Breast epithelium (tissue), 4 donors: Measurements from ENCODE around the gene ESAM. TPM values are rescaled to one million over a fixed set of nuclear protein-coding genes. Genes with fewer than 3 reads are reported as not detected.
"Not testable (repeated sequence)": the region's sequence is repeated elsewhere in the genome, so short reads cannot be mapped to it uniquely, and the experiment has no call there.

Experiments
- DNase-seq, 2 donors: peaks; one replicate each; pipeline ENCODE4 v3.0.0-alpha.2; 2019; ENCODE audit warnings: low spot score in 2 of 2
- H3K27ac ChIP-seq, 2 donors: fragments of 200-600 bp; sonication (generic) in 1 of 2; one replicate each; pipeline ENCODE4 v1.5.1; 2016 to 2019; ENCODE audit warnings: mild to moderate bottlenecking in 1 of 2
- H3K27me3 ChIP-seq, 2 donors: fragments of 200-600 bp; sonication (generic) in 1 of 2; one replicate each; pipeline versions ENCODE4 v1.5.1 to v1.6.0; 2017 to 2019; ENCODE audit warnings: control low read depth in 1 of 2, mild to moderate bottlenecking in 1 of 2
- H3K36me3 ChIP-seq: fragments of 200-600 bp; one replicate; pipeline ENCODE4 v1.5.1; 2019
- H3K4me1 ChIP-seq, 2 donors: fragments of 200-600 bp; sonication (generic); one replicate each; pipeline ENCODE4 v1.5.1; 2016 to 2019; ENCODE audit warnings: control low read depth in 1 of 2
- H3K4me3 ChIP-seq, 3 donors: fragments of 200-600 bp; sonication (generic); 1 replicate in 2 of 3; 2 replicates in 1 of 3; pipeline ENCODE4 v1.5.1; 2016 to 2019; ENCODE audit warnings: mild to moderate bottlenecking in 3 of 3, moderate library complexity in 2 of 3
- H3K9me3 ChIP-seq, 2 donors: fragments of 200-600 bp; sonication (generic) in 1 of 2; one replicate each; pipeline ENCODE4 v1.5.1; 2016 to 2019; ENCODE audit warnings: control low read depth in 1 of 2
- POLR2A ChIP-seq: fragments of 450-650 bp; IDR thresholded peaks from one replicate; pipeline ENCODE4 v1.6.1; 2016; ENCODE audit warnings: antibody characterized with exemption, mild to moderate bottlenecking, moderate library complexity
- POLR2AphosphoS5 ChIP-seq, 3 donors: sonication (generic); formaldehyde crosslinking; IDR thresholded peaks; one replicate each; pipeline ENCODE4 v1.6.1; 2017; ENCODE audit warnings: antibody characterized with exemption in 3 of 3
- intact Hi-C: fragments of 100-400 bp; cut with DNase I; formaldehyde crosslinking; loops from one replicate; pipeline ENCODE4 v1.15.1; 2023; ENCODE audit warnings: low total_unique reads
- total RNA-seq, 3 donors: library from RNA; depleted of rRNA; stranded (reverse); fragments of >200 nt; gene quantifications; one replicate each; pipeline ENCODE4 v1.1.0, GENCODE V29; 2016
- TF ChIP-seq, protein P1 (sequence below), 3 donors: fragments of 450-650 bp; IDR thresholded peaks; one replicate each; pipeline ENCODE4 v1.5.1; 2016 to 2017; ENCODE audit warnings: antibody characterized with exemption in 3 of 3, mild to moderate bottlenecking in 3 of 3, moderate library complexity in 3 of 3

Gene ESAM
- total RNA-seq, 3 donors from 2014 or later, result 11.6 to 38.7 (median 19.8) TPM

DNA sequence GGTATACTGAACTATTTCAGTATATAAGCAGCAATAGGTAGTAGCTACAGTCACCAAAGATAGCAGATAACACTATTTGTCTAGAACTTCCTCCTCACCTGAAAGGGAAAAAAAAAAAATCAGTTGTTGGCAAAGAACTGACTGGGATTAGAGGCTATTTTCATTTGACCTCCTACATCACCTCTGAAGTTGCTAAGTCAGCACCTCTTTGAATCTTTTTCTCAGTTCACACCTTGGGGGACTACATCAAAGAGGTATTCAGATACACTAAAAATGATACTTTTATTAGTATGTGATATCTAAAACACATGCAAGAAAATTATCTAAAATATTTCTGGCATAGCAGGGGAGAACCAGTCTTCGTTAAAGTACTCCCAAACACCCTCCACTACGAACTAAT, 22.0 kb upstream of the ESAM start:
- intact Hi-C loops, result no loop called here
- TF ChIP-seq POLR2AphosphoS5 (IDR thresholded peaks at IDR 0.05) (no peak), POLR2A (no peak)
- TF ChIP-seq, protein P1, sequence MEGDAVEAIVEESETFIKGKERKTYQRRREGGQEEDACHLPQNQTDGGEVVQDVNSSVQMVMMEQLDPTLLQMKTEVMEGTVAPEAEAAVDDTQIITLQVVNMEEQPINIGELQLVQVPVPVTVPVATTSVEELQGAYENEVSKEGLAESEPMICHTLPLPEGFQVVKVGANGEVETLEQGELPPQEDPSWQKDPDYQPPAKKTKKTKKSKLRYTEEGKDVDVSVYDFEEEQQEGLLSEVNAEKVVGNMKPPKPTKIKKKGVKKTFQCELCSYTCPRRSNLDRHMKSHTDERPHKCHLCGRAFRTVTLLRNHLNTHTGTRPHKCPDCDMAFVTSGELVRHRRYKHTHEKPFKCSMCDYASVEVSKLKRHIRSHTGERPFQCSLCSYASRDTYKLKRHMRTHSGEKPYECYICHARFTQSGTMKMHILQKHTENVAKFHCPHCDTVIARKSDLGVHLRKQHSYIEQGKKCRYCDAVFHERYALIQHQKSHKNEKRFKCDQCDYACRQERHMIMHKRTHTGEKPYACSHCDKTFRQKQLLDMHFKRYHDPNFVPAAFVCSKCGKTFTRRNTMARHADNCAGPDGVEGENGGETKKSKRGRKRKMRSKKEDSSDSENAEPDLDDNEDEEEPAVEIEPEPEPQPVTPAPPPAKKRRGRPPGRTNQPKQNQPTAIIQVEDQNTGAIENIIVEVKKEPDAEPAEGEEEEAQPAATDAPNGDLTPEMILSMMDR (IDR thresholded peaks at IDR 0.05), result no peak
- H3K27me3 ChIP-seq, result no peaks in the 10 kb centered on the region
- no peaks in the 10 kb centered on the region for H3K4me1 ChIP-seq
- H3K4me3 ChIP-seq, result no peak overlapping the region
- no peaks in the 10 kb centered on the region for H3K9me3 ChIP-seq
- H3K27ac ChIP-seq, result no peak overlapping the region
- no peaks in the 10 kb centered on the region for H3K36me3 ChIP-seq
- no peak for DNase-seq

DNA sequence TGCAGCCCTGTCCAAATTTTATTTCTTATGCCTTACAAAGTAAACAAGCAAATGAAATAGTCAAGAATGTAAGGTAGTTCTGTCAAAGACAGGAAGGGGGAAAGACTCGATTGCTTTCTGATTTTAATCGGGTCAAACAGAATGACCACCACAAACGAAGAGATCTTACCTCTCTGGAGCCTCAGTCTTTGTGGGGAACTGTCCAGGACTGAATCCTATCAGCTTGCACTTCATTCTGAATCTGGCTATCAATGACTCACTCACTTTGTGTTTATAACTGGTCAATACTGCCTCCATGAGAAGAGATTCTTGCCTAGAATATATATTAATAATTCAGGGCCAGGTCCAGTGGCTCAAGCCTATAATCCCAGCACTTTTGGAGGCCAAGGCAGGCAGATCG, 20.9 kb upstream of the ESAM start:
- DNase-seq, result no peak
- Histone ChIP-seq H3K4me1 (no peaks in the 10 kb centered on the region), H3K27ac (no peak overlapping the region), H3K9me3 (no peaks in the 10 kb centered on the region), H3K27me3 (no peaks in the 10 kb centered on the region), H3K4me3 (no peak overlapping the region), H3K36me3 (no peaks in the 10 kb centered on the region)
- TF ChIP-seq, protein P1 (IDR thresholded peaks at IDR 0.05), result no peak
- intact Hi-C loops, result no loop called here

DNA sequence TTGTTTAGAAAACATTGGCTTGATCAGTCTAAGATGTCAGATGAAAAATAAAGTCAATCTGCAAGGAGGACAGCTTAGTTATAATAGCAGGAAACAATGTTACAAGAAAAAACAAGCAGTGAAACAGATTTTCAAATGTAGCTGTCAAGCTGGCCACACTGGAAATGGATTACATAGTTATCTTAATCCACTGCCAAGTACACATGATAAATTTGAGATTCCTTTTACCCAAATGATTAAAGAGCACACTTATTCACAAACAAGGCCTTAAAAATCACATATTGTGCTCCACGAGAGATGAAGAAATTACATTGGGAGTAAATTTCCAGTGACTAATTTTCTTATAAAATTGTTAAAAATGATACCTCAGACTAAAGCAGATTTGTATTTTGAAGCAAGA, 17.5 kb upstream of the ESAM start:
- H3K27me3 ChIP-seq, result no peaks in the 10 kb centered on the region
- H3K4me1 ChIP-seq, result no peaks in the 10 kb centered on the region
- TF ChIP-seq, protein P1 (IDR thresholded peaks at IDR 0.05), result no peak
- intact Hi-C loops, result no loop called here
- H3K9me3 ChIP-seq, result no peaks in the 10 kb centered on the region
- no peak for DNase-seq
- H3K27ac ChIP-seq, result no peak overlapping the region
- no peak overlapping the region for H3K4me3 ChIP-seq
- H3K36me3 ChIP-seq, result no peaks in the 10 kb centered on the region

DNA sequence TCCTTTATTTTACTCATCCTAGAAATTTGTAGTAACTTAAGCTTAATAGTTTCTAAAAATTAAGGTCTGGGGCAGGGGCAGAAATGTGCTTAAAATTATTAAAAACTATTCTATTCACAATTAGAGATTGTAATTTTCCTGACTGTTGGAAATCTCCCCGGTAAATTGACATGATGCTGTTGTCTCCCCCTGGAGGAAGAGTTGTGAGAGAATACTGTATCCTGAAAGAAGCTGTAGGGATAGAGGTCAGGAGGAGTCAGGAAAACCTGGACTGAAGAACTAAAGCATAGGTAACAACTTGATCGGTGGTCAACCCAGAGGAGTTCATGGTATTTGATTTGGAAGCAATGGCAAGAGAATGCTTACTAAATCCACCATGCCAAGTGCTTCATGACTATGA, 16.2 kb upstream of the ESAM start:
- TF ChIP-seq, protein P1 (IDR thresholded peaks at IDR 0.05), result no peak
- TF ChIP-seq POLR2A (no peak), POLR2AphosphoS5 (IDR thresholded peaks at IDR 0.05) (no peak)
- DNase-seq, result no peak
- H3K27ac ChIP-seq, result no peak overlapping the region
- H3K36me3 ChIP-seq, result no peaks in the 10 kb centered on the region
- no peaks in the 10 kb centered on the region for H3K4me1 ChIP-seq
- H3K27me3 ChIP-seq, result no peaks in the 10 kb centered on the region
- intact Hi-C loops, result no loop called here
- no peak overlapping the region for H3K4me3 ChIP-seq
- H3K9me3 ChIP-seq, result no peaks in the 10 kb centered on the region

DNA sequence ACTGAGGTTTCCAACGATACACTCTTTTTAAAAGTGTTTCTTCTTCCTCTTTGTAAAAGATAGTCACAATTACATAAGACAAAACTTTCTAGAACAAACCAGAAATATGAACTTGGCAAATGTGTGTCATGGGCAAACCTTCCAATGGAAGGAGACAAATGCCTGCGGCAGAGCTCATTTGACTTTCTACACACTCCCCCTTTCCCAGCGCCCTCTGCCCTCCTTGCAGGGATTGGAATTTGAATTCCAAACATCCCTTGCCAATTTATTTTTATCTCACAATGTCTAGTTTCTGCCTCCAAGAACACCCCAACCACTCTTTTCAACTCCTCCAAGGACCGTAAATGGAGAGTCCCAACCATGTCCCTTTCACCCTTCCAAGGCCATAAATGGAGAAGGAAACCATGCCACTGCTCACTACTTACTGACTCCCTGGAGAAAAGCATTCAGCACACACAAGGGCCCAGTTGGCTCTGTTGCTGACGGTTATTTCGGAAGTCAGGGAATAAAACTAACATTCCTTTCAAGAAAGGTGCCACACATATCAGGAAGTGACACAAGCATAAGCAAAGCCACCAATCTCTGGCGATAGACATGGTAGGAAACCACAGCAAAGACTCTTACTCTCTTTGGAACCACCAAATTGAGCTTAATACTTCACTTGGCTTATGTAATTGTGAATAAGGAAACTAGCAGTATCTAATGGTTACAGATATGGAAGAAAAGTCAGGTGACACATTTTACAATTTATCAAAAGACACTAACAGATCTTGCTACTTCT, 15.0 kb upstream of the ESAM start:
- Histone ChIP-seq H3K4me1 (no peaks in the 10 kb centered on the region), H3K27me3 (no peaks in the 10 kb centered on the region), H3K36me3 (no peaks in the 10 kb centered on the region), H3K9me3 (no peaks in the 10 kb centered on the region), H3K27ac (no peak overlapping the region), H3K4me3 (no peak overlapping the region)
- no peak for DNase-seq
- intact Hi-C loops, result no loop called here
- TF ChIP-seq POLR2A (no peak), POLR2AphosphoS5 (IDR thresholded peaks at IDR 0.05) (no peak)
- TF ChIP-seq, protein P1 (IDR thresholded peaks at IDR 0.05), result no peak

DNA sequence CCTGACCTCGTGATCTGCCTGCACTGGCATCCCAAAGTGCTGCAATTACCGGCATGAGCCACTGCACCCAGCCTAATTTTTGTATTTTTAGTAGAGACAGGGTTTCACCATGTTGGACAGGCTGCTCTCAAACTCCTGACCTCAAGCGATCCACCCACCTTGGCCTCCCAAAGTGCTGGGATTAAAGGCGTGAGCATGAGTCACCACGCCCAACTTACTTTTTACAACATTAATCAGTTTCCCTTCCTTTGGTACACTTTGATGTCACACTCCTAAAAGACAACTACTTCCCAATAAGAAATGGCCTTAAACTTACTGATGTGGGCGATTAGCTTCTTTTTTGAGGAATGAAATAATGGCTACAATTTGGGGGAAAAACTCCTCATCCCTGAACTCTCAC, 8.9 kb upstream of the ESAM start:
- not testable (repeated sequence) for DNase-seq, H3K4me3 ChIP-seq, H3K9me3 ChIP-seq, H3K4me1 ChIP-seq, H3K36me3 ChIP-seq, H3K27me3 ChIP-seq, H3K27ac ChIP-seq
- intact Hi-C loops, result loop anchor here (5.0 kb wide), 1 partner anchor 1461 kb away; no protein-coding TSS in a partner anchor
